ENCODE measurements around the gene KCTD3. TPM values are rescaled to one million over a fixed set of nuclear protein-coding genes. Genes with fewer than 3 reads are reported as not detected.

Gene KCTD3
- total and polyA plus RNA-seq, 2 donors from 2014 or later: 20.3 to 41.6 TPM

- Histone ChIP-seq H3K4me1 (ENCODE audit: control insufficient read depth in 2 of 3, insufficient read depth in 2 of 3, low read depth in 1 of 3, low read length in 3 of 3) (no peaks in the 10 kb centered on the region), H3K36me3 (ENCODE audit: control insufficient read depth in 2 of 3, insufficient read depth in 3 of 3, low read length in 3 of 3) (peaks cover 6 to 18% (median 8%) of the 10 kb centered on the region in 3 donors), H3K9ac (ENCODE audit: low read length in 3 of 3) (no peak overlapping the region), H3K27me3 (ENCODE audit: control insufficient read depth, insufficient read depth, low read length) (no peaks in the 10 kb centered on the region), H3K9me3 (ENCODE audit: control insufficient read depth in 2 of 3, insufficient read depth in 1 of 3, low read length in 3 of 3) (no peaks in the 10 kb centered on the region), H3K27ac (ENCODE audit: low read depth in 2 of 2, low read length in 2 of 2) (no peak overlapping the region), H3K4me3 (ENCODE audit: low read length in 3 of 3) (no peak overlapping the region)
- TF ChIP-seq CTCF (IDR thresholded peaks at IDR 0.05; ENCODE audit: borderline replicate concordance, extremely low read depth, insufficient read depth): no peak
- DNase-seq (no peak), FAIRE-seq (no peak)
- intact Hi-C loops (cut with DNase I): no loop called here
Observed at GRCh38 chr1:215623162-215623561, 56.1 kb downstream of the KCTD3 start.

- no peaks in the 10 kb centered on the region for H3K9me3 ChIP-seq (ENCODE audit: control insufficient read depth in 2 of 3, insufficient read depth in 1 of 3, low read length in 3 of 3)
- FAIRE-seq: no peak
- H3K4me1 ChIP-seq (ENCODE audit: control insufficient read depth in 2 of 3, insufficient read depth in 2 of 3, low read depth in 1 of 3, low read length in 3 of 3): no peaks in the 10 kb centered on the region
- H3K9ac ChIP-seq (ENCODE audit: low read length in 3 of 3): no peak overlapping the region
- intact Hi-C loops (cut with DNase I): no loop called here
- no peaks in the 10 kb centered on the region for H3K27me3 ChIP-seq (ENCODE audit: control insufficient read depth, insufficient read depth, low read length)
- peaks cover 2 to 14% (median 2%) of the 10 kb centered on the region in 3 donors for H3K36me3 ChIP-seq (ENCODE audit: control insufficient read depth in 2 of 3, insufficient read depth in 3 of 3, low read length in 3 of 3)
- H3K27ac ChIP-seq (ENCODE audit: low read depth in 2 of 2, low read length in 2 of 2): no peak overlapping the region
- H3K4me3 ChIP-seq (ENCODE audit: low read length in 3 of 3): no peak overlapping the region
- no peak for TF ChIP-seq CTCF (IDR thresholded peaks at IDR 0.05; ENCODE audit: borderline replicate concordance, extremely low read depth, insufficient read depth)
- DNase-seq: no peak
Observed at GRCh38 chr1:215625949-215626348, 58.8 kb downstream of the KCTD3 start.

GRCh38 chr1:215631040-215631439, 63.9 kb downstream of the KCTD3 start:
- no peak overlapping the region for H3K4me3 ChIP-seq (ENCODE audit: low read length in 3 of 3)
- H3K27ac ChIP-seq (ENCODE audit: low read depth in 2 of 2, low read length in 2 of 2): no peak overlapping the region
- no peak for TF ChIP-seq CTCF (IDR thresholded peaks at IDR 0.05; ENCODE audit: borderline replicate concordance, extremely low read depth, insufficient read depth)
- H3K4me1 ChIP-seq (ENCODE audit: control insufficient read depth in 2 of 3, insufficient read depth in 2 of 3, low read depth in 1 of 3, low read length in 3 of 3): peaks cover 0 to 2% (median 0%) of the 10 kb centered on the region in 3 donors
- H3K27me3 ChIP-seq (ENCODE audit: control insufficient read depth, insufficient read depth, low read length): no peaks in the 10 kb centered on the region
- no peaks in the 10 kb centered on the region for H3K9me3 ChIP-seq (ENCODE audit: control insufficient read depth in 2 of 3, insufficient read depth in 1 of 3, low read length in 3 of 3)
- FAIRE-seq: no peak
- no peak overlapping the region for H3K9ac ChIP-seq (ENCODE audit: low read length in 3 of 3)
- intact Hi-C loops (cut with DNase I): no loop called here
- H3K36me3 ChIP-seq (ENCODE audit: control insufficient read depth in 2 of 3, insufficient read depth in 3 of 3, low read length in 3 of 3): no peaks in the 10 kb centered on the region
- peak in 3 of 5 donors; percentile 32 to 43 (median 38) for DNase-seq

- H3K36me3 ChIP-seq (ENCODE audit: control insufficient read depth in 2 of 3, insufficient read depth in 3 of 3, low read length in 3 of 3): no peaks in the 10 kb centered on the region
Observed at GRCh38 chr1:215631489-215631888, 64.4 kb downstream of the KCTD3 start.

More at GRCh38 chr1:215631489-215631888, 64.4 kb downstream of the KCTD3 start:
- FAIRE-seq: no peak
- Histone ChIP-seq H3K9ac (ENCODE audit: low read length in 3 of 3) (no peak overlapping the region), H3K9me3 (ENCODE audit: control insufficient read depth in 2 of 3, insufficient read depth in 1 of 3, low read length in 3 of 3) (no peaks in the 10 kb centered on the region), H3K4me3 (ENCODE audit: low read length in 3 of 3) (no peak overlapping the region), H3K4me1 (ENCODE audit: control insufficient read depth in 2 of 3, insufficient read depth in 2 of 3, low read depth in 1 of 3, low read length in 3 of 3) (peaks cover 0 to 2% (median 0%) of the 10 kb centered on the region in 3 donors), H3K27me3 (ENCODE audit: control insufficient read depth, insufficient read depth, low read length) (no peaks in the 10 kb centered on the region), H3K27ac (ENCODE audit: low read depth in 2 of 2, low read length in 2 of 2) (no peak overlapping the region)
- no peak for DNase-seq
- TF ChIP-seq CTCF (IDR thresholded peaks at IDR 0.05; ENCODE audit: borderline replicate concordance, extremely low read depth, insufficient read depth): no peak
- intact Hi-C loops (cut with DNase I): no loop called here

Data from kidney (tissue), 14 donors.